ENCODE measurements around the gene TAS2R5.
"Not testable (repeated sequence)": the region's sequence is repeated elsewhere in the genome, so short reads cannot be mapped to it uniquely, and the experiment has no call there.

TAS2R5 gene

DNA sequence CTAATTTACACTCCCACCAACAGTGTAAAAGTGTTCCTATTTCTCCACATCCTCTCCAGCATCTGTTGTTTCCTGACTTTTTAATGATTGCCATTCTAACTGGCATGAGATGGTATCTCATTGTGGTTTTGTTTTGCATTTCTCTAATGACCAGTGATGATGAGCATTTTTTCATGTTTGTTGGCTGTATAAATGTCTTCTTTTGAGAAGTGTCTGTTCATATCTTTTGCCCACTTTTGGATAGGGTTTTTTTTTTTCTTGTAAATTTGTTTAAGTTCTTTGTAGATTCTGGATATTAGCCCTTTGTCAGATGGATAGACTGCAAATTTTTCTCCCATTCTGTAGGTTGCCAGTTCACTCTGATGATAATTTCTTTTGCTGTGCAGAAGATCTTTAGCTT, 32.4 kb downstream of the TAS2R5 start:
- Mint-ChIP-seq H3K36me3 (peaks cover 29% of the 10 kb centered on the region), H3K9me3 (peaks cover 21% of the 10 kb centered on the region)
- H3K27ac Mint-ChIP-seq, result not testable (repeated sequence)

GRCh38 chr7:141837683-141838082, 47.7 kb downstream of the TAS2R5 start:
- no peaks in the 10 kb centered on the region for H3K36me3 Mint-ChIP-seq
- H3K9me3 Mint-ChIP-seq, result no peaks in the 10 kb centered on the region

More for the DNA sequence above, 32.4 kb downstream of the TAS2R5 start:
- ATAC-seq (ENCODE audit: low read depth); DNase-seq (ENCODE audit: low spot score in 2 of 2); H3K27me3 Mint-ChIP-seq; H3K4me3 Mint-ChIP-seq; H3K4me1 Mint-ChIP-seq: not testable (repeated sequence)

DNA sequence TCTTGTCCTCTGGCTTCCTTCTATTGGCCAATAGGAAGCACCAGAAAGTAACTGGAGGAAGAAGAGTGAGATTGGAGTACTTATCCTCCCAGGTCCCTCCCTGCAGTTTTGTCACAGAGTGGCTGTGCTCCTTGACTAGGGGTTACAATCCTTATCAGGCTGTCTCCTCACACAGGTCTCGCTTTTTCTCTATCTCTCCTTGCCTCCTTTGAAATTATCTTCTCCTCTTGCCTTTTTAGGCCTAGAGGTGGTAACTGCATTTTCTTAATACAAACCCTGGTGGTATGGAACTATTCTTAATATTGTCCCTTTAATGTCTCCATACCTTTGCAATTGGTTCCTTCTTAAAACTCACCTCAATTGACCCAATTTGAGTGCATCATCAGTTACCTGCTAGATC, 48.6 kb downstream of the TAS2R5 start:
- Mint-ChIP-seq H3K4me1 (no peaks in the 10 kb centered on the region), H3K36me3 (no peaks in the 10 kb centered on the region), H3K4me3 (no peak overlapping the region), H3K9me3 (no peaks in the 10 kb centered on the region), H3K27ac (no peak overlapping the region), H3K27me3 (no peaks in the 10 kb centered on the region)
- DNase-seq (ENCODE audit: low spot score in 2 of 2) (no peak), ATAC-seq (ENCODE audit: low read depth) (no peak)

More at GRCh38 chr7:141837683-141838082, 47.7 kb downstream of the TAS2R5 start:
- no peaks in the 10 kb centered on the region for H3K27me3 Mint-ChIP-seq
- ATAC-seq (ENCODE audit: low read depth), result no peak
- DNase-seq (ENCODE audit: low spot score in 2 of 2), result no peak
- H3K4me1 Mint-ChIP-seq, result no peaks in the 10 kb centered on the region
- no peak overlapping the region for H3K4me3 Mint-ChIP-seq
- no peak overlapping the region for H3K27ac Mint-ChIP-seq

DNA sequence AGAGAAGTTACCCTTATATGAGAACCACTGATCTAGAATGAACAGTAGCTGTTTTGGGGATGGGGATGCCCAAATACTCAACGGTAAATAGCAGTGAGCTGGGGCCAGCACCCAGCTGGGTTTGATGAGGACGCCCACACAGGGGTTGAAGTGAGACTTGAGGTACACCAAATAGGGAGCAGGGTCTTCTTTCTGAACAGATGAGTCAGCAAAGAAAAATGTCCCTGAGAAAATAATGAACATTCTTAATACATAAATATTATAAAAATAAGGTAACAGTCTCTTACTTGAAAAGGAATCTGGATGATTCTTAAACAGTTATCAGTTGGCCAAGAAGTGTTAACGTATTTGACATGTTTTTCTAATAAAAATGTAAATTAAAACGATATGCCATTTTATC, 49.2 kb downstream of the TAS2R5 start:
- H3K36me3 Mint-ChIP-seq, result no peaks in the 10 kb centered on the region
- no peaks in the 10 kb centered on the region for H3K27me3 Mint-ChIP-seq
- ATAC-seq (ENCODE audit: low read depth), result no peak

DNA sequence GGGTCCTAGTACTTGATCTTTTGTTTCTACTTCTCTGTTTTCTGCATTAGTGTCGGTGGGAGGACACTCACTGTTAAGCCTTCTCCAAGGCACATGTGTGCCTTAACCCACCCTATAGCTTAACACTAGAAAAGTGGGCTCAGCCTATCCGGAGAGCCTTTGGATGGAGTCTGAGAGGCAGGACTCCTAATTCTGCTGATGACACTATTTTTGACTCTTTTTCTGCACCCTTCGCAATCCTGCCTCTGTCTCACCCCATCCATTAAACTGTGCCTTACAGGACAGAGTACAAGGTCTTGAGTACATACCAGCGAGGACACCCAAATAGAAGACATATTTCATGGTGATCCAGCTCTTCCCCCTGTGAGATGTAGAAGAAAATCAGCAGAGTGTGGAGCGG, 50.7 kb downstream of the TAS2R5 start:
- Mint-ChIP-seq H3K4me1 (no peaks in the 10 kb centered on the region), H3K36me3 (no peaks in the 10 kb centered on the region), H3K27ac (no peak overlapping the region), H3K27me3 (no peaks in the 10 kb centered on the region), H3K4me3 (no peak overlapping the region), H3K9me3 (no peaks in the 10 kb centered on the region)
- ATAC-seq (ENCODE audit: low read depth) (no peak), DNase-seq (ENCODE audit: low spot score in 2 of 2) (no peak)

More for the DNA sequence above, 49.2 kb downstream of the TAS2R5 start:
- Mint-ChIP-seq H3K4me1 (no peaks in the 10 kb centered on the region), H3K9me3 (no peaks in the 10 kb centered on the region), H3K27ac (no peak overlapping the region), H3K4me3 (no peak overlapping the region)
- no peak for DNase-seq (ENCODE audit: low spot score in 2 of 2)
